HepG2 (cell line): ENCODE measurements around the gene PMIS2. TPM values are rescaled to one million over a fixed set of nuclear protein-coding genes. Genes with fewer than 3 reads are reported as not detected.

Source experiments
- GATAD1 ChIP-seq: IDR thresholded peaks from 2 replicates; pipeline ENCODE4 v1.6.1; 2016; ENCODE audit warnings: missing genetic modification reagents, missing compliant biosample characterization
- REPIN1 ChIP-seq: sonication (generic); formaldehyde crosslinking; IDR thresholded peaks from 2 replicates; pipeline ENCODE4 v1.8.0; 2022; ENCODE audit warnings: missing genetic modification reagents, low read depth, mild to moderate bottlenecking, borderline replicate concordance
- SALL1 ChIP-seq: sonication (generic); formaldehyde crosslinking; IDR thresholded peaks from 2 replicates; pipeline ENCODE4 v1.8.0; 2022; ENCODE audit warnings: mild to moderate bottlenecking, missing genetic modification reagents
- SAP130 ChIP-seq: IDR thresholded peaks from 2 replicates; pipeline ENCODE4 v1.6.1; 2016; ENCODE audit warnings: low read depth
- SMC3 ChIP-seq: IDR thresholded peaks from 2 replicates; pipeline ENCODE4 v1.6.1; 2011; ENCODE audit warnings: low read length, improper control_type of control experiment
- YEATS2 ChIP-seq: sonication (generic); formaldehyde crosslinking; IDR thresholded peaks from 2 replicates; pipeline ENCODE4 v1.4.0; 2020; ENCODE audit warnings: missing genetic modification reagents, borderline replicate concordance
- ZNF570 ChIP-seq: sonication (generic); formaldehyde crosslinking; IDR thresholded peaks from 2 replicates; pipeline ENCODE4 v1.4.0; 2020; ENCODE audit warnings: mild to moderate bottlenecking, missing genetic modification reagents, borderline replicate concordance
- polyA plus RNA-seq, 8 experiments: library from polyadenylated mRNA; depleted of rRNA in 3 of 8; stranded (reverse) in 7 of 8; unstranded in 1 of 8; fragments of >200 nt; fragmentation: Illumina TruSeq in 4 of 8; extraction: Trizol in 4 of 8; gene quantifications; 2 replicates each; pipeline versions ENCODE4 v1.2.1 to v1.2.3, GENCODE V29; 2011 to 2016; ENCODE audit warnings: low read depth in 4 of 8, missing spikeins in 1 of 8, mixed read lengths in 1 of 8; ENCODE audit not compliant: insufficient read depth in 1 of 8
- total RNA-seq, 5 experiments: library from RNA; depleted of rRNA; stranded (reverse); fragments of >200 nt; fragmentation: Illumina TruSeq; extraction: Trizol; gene quantifications; 2 replicates each; pipeline ENCODE4 v1.2.3, GENCODE V29; 2016; ENCODE audit warnings: low read depth in 1 of 5
- TF ChIP-seq, protein P1 (sequence below): sonication (generic); formaldehyde crosslinking; IDR thresholded peaks from 2 replicates; pipeline ENCODE4 v1.5.1; 2020; ENCODE audit warnings: mild to moderate bottlenecking, missing genetic modification reagents, borderline replicate concordance
- TF ChIP-seq, protein P2 (sequence below): sonication (generic); formaldehyde crosslinking; IDR thresholded peaks from 2 replicates; pipeline ENCODE4 v1.5.0; 2020; ENCODE audit warnings: missing genetic modification reagents
- TF ChIP-seq, protein P3 (sequence below): sonication (generic); formaldehyde crosslinking; IDR thresholded peaks from 2 replicates; pipeline ENCODE4 v1.5.1; 2020; ENCODE audit warnings: missing genetic modification reagents, mild to moderate bottlenecking, borderline replicate concordance
- TF ChIP-seq, protein P4 (sequence below): IDR thresholded peaks from 2 replicates; pipeline ENCODE4 v1.6.1; 2016; ENCODE audit warnings: mild to moderate bottlenecking
- TF ChIP-seq, protein P5 (sequence below): sonication (generic); formaldehyde crosslinking; IDR thresholded peaks from 2 replicates; pipeline ENCODE4 v1.4.0; 2020; ENCODE audit warnings: missing genetic modification reagents, borderline replicate concordance

Gene PMIS2
- total and polyA plus RNA-seq, 2 of the 13 experiments (the other 11 are each of a cell fraction or from before 2014, with no cell fraction given), result not detected

- TF ChIP-seq, protein P1, sequence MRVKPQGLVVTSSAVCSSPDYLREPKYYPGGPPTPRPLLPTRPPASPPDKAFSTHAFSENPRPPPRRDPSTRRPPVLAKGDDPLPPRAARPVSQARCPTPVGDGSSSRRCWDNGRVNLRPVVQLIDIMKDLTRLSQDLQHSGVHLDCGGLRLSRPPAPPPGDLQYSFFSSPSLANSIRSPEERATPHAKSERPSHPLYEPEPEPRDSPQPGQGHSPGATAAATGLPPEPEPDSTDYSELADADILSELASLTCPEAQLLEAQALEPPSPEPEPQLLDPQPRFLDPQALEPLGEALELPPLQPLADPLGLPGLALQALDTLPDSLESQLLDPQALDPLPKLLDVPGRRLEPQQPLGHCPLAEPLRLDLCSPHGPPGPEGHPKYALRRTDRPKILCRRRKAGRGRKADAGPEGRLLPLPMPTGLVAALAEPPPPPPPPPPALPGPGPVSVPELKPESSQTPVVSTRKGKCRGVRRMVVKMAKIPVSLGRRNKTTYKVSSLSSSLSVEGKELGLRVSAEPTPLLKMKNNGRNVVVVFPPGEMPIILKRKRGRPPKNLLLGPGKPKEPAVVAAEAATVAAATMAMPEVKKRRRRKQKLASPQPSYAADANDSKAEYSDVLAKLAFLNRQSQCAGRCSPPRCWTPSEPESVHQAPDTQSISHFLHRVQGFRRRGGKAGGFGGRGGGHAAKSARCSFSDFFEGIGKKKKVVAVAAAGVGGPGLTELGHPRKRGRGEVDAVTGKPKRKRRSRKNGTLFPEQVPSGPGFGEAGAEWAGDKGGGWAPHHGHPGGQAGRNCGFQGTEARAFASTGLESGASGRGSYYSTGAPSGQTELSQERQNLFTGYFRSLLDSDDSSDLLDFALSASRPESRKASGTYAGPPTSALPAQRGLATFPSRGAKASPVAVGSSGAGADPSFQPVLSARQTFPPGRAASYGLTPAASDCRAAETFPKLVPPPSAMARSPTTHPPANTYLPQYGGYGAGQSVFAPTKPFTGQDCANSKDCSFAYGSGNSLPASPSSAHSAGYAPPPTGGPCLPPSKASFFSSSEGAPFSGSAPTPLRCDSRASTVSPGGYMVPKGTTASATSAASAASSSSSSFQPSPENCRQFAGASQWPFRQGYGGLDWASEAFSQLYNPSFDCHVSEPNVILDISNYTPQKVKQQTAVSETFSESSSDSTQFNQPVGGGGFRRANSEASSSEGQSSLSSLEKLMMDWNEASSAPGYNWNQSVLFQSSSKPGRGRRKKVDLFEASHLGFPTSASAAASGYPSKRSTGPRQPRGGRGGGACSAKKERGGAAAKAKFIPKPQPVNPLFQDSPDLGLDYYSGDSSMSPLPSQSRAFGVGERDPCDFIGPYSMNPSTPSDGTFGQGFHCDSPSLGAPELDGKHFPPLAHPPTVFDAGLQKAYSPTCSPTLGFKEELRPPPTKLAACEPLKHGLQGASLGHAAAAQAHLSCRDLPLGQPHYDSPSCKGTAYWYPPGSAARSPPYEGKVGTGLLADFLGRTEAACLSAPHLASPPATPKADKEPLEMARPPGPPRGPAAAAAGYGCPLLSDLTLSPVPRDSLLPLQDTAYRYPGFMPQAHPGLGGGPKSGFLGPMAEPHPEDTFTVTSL (CRISPR knock-in tag), result no peak
- TF ChIP-seq GATAD1 (CRISPR knock-in tag) (0 out of 2 replicates have a peak, but pooled peaks have one; percentile 33), YEATS2 (CRISPR knock-in tag) (no peak), SAP130 (CRISPR knock-in tag) (0 out of 2 replicates have a peak, but pooled peaks have one; percentile 42), SMC3 (peak; percentile 67), SALL1 (0 out of 2 replicates have a peak, but pooled peaks have one; percentile 5), ZNF570 (CRISPR knock-in tag) (no peak), REPIN1 (peak; percentile 50; the same call in 1 of the 2 replicates)
- TF ChIP-seq, protein P2, sequence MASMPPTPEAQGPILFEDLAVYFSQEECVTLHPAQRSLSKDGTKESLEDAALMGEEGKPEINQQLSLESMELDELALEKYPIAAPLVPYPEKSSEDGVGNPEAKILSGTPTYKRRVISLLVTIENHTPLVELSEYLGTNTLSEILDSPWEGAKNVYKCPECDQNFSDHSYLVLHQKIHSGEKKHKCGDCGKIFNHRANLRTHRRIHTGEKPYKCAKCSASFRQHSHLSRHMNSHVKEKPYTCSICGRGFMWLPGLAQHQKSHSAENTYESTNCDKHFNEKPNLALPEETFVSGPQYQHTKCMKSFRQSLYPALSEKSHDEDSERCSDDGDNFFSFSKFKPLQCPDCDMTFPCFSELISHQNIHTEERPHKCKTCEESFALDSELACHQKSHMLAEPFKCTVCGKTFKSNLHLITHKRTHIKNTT, result no peak
- TF ChIP-seq, protein P3, sequence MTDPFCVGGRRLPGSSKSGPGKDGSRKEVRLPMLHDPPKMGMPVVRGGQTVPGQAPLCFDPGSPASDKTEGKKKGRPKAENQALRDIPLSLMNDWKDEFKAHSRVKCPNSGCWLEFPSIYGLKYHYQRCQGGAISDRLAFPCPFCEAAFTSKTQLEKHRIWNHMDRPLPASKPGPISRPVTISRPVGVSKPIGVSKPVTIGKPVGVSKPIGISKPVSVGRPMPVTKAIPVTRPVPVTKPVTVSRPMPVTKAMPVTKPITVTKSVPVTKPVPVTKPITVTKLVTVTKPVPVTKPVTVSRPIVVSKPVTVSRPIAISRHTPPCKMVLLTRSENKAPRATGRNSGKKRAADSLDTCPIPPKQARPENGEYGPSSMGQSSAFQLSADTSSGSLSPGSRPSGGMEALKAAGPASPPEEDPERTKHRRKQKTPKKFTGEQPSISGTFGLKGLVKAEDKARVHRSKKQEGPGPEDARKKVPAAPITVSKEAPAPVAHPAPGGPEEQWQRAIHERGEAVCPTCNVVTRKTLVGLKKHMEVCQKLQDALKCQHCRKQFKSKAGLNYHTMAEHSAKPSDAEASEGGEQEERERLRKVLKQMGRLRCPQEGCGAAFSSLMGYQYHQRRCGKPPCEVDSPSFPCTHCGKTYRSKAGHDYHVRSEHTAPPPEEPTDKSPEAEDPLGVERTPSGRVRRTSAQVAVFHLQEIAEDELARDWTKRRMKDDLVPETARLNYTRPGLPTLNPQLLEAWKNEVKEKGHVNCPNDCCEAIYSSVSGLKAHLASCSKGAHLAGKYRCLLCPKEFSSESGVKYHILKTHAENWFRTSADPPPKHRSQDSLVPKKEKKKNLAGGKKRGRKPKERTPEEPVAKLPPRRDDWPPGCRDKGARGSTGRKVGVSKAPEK (CRISPR knock-in tag), result no peak
- TF ChIP-seq, protein P4, sequence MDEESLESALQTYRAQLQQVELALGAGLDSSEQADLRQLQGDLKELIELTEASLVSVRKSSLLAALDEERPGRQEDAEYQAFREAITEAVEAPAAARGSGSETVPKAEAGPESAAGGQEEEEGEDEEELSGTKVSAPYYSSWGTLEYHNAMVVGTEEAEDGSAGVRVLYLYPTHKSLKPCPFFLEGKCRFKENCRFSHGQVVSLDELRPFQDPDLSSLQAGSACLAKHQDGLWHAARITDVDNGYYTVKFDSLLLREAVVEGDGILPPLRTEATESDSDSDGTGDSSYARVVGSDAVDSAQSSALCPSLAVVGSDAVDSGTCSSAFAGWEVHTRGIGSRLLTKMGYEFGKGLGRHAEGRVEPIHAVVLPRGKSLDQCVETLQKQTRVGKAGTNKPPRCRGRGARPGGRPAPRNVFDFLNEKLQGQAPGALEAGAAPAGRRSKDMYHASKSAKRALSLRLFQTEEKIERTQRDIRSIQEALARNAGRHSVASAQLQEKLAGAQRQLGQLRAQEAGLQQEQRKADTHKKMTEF (CRISPR knock-in tag), result no peak
- TF ChIP-seq, protein P5, sequence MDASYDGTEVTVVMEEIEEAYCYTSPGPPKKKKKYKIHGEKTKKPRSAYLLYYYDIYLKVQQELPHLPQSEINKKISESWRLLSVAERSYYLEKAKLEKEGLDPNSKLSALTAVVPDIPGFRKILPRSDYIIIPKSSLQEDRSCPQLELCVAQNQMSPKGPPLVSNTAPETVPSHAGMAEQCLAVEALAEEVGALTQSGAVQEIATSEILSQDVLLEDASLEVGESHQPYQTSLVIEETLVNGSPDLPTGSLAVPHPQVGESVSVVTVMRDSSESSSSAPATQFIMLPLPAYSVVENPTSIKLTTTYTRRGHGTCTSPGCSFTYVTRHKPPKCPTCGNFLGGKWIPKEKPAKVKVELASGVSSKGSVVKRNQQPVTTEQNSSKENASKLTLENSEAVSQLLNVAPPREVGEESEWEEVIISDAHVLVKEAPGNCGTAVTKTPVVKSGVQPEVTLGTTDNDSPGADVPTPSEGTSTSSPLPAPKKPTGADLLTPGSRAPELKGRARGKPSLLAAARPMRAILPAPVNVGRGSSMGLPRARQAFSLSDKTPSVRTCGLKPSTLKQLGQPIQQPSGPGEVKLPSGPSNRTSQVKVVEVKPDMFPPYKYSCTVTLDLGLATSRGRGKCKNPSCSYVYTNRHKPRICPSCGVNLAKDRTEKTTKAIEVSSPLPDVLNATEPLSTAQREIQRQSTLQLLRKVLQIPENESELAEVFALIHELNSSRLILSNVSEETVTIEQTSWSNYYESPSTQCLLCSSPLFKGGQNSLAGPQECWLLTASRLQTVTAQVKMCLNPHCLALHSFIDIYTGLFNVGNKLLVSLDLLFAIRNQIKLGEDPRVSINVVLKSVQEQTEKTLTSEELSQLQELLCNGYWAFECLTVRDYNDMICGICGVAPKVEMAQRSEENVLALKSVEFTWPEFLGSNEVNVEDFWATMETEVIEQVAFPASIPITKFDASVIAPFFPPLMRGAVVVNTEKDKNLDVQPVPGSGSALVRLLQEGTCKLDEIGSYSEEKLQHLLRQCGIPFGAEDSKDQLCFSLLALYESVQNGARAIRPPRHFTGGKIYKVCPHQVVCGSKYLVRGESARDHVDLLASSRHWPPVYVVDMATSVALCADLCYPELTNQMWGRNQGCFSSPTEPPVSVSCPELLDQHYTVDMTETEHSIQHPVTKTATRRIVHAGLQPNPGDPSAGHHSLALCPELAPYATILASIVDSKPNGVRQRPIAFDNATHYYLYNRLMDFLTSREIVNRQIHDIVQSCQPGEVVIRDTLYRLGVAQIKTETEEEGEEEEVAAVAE (CRISPR knock-in tag), result 0 out of 2 replicates have a peak, but pooled peaks have one; percentile 48
These were observed 30.5 kb upstream of the PMIS2 start (continued) for GRCh38 chr19:35555301-35556005.
